Left kidney (tissue), 8 donors: ENCODE data around the gene THOP1. TPM values are rescaled to one million over a fixed set of nuclear protein-coding genes. Genes with fewer than 3 reads are reported as not detected.

Experiments used
- DNase-seq: peaks from one replicate; pipeline ENCODE4 v3.0.0-alpha.2; 2013
- long read RNA-seq, 8 donors: transcript quantifications; one replicate each; lab custom pipeline, GENCODE V29; 2026
- polyA plus RNA-seq: library from polyadenylated mRNA; unstranded; fragments of 120-200 nt; gene quantifications from one replicate; pipeline ENCODE4 v1.2.1, GENCODE V29; 2013; ENCODE audit not compliant: insufficient read length

Gene THOP1
- 47.1 TPM for polyA plus RNA-seq
- long read RNA-seq, donor 1, full-length matches to known transcripts, result 6 of 6 reads
- long read RNA-seq, donor 1, partial matches to known transcripts, result 0 of 6 reads
- long read RNA-seq, donor 1, other reads (novel, unspliced or antisense), result 0 of 6 reads
- long read RNA-seq, donor 2, full-length matches to known transcripts, result 2 of 7 reads
- long read RNA-seq, donor 2, partial matches to known transcripts, result 5 of 7 reads
- long read RNA-seq, donor 2, other reads (novel, unspliced or antisense), result 0 of 7 reads
- long read RNA-seq, donor 3, full-length matches to known transcripts, result 2 of 2 reads
- long read RNA-seq, donor 3, partial matches to known transcripts, result 0 of 2 reads
- long read RNA-seq, donor 3, other reads (novel, unspliced or antisense), result 0 of 2 reads
- long read RNA-seq, donor 4, result 0 reads
- long read RNA-seq, donor 5, full-length matches to known transcripts, result 4 of 4 reads
- long read RNA-seq, donor 5, partial matches to known transcripts, result 0 of 4 reads
- long read RNA-seq, donor 5, other reads (novel, unspliced or antisense), result 0 of 4 reads
- long read RNA-seq, donor 6, full-length matches to known transcripts, result 12 of 29 reads
- long read RNA-seq, donor 6, partial matches to known transcripts, result 17 of 29 reads
- long read RNA-seq, donor 6, other reads (novel, unspliced or antisense), result 0 of 29 reads
- long read RNA-seq, donor 7, full-length matches to known transcripts, result 10 of 16 reads
- long read RNA-seq, donor 7, partial matches to known transcripts, result 6 of 16 reads
- long read RNA-seq, donor 7, other reads (novel, unspliced or antisense), result 0 of 16 reads
- long read RNA-seq, donor 8, result 0 reads

- DNase-seq, result peak; percentile 99
Observed at GRCh38 chr19:2785244-2785997, at the start of gene THOP1. Gene THOP1, plus strand, starts transcription at chr19:2785503. Its CDS starts 160 bp downstream, at chr19:2785663.

DNA sequence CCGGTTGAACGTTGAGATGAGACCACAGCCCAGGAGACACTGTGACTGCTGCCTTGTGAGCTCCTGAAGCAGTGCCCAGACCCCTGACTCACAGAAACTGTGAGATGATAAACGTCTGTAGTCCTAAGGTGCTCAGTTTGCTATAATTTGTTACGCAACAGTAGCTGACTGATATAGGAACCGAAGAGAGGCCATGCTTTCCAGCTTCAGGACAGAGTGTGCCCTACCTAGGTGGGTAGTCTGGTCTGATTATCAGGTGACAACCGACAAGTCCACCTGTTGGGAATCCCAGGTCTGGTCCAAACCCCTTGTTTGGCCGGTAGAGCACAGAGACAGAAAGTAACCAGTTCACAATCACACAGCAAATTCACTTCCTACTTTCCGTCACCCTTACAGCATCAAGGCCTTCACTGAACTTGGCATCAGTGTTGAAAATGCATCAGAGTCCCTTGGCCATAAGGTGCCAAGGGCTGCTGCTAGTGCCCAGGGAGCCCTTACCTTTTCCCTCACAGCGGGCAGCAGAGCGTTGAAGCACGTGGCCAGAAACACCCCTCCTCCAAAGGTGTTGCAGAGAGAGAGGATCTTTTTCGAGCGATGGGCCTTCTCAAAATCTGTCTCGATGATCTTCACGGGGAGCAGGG lies 48.6 kb upstream of the THOP1 start:
- no peak for DNase-seq

DNA sequence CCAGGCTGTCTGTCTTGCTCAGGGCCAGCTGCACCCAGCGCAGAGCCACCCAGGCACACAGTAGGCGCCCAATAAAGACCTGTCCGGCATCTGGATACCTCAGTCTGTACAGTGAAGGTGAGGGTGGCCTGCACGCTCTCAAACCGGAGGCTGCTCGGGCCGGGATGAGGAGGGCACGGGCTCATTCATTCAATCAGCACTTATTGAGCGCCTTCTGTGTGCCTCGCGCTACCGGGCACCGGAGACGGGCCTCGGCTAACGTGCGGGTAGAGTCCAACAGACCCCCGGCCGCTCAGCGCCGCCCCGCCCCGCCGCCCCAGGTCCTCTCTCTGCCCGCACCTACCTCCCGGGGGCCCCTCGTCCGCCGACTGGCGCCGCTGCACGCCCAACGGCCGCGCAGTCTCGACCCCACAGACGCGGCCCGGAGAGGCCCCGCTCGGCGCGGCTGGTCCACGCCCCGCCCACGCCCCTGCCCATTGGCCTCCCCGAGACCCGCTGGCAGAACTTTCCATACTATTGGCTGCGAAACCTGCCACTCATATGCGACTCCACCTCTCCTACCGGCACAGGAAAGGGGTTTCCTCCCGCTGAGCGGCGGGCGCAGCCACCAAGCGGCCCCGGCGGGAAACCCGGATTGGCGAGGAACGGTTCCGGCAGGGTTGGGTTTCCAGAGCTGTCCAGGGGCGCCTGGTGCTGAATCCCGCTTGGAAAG lies 45.5 kb upstream of the THOP1 start, which contains the start of gene SLC39A3:
SLC39A3 (minus strand) TSS at position 416 of the 712 bp plus-strand sequence. CDS start 2,760 bp downstream, outside the sequence.
- peak; percentile 100 for DNase-seq

- DNase-seq, result no peak
Observed at GRCh38 chr19:2740314-2740656, 45.0 kb upstream of the THOP1 start.

DNA sequence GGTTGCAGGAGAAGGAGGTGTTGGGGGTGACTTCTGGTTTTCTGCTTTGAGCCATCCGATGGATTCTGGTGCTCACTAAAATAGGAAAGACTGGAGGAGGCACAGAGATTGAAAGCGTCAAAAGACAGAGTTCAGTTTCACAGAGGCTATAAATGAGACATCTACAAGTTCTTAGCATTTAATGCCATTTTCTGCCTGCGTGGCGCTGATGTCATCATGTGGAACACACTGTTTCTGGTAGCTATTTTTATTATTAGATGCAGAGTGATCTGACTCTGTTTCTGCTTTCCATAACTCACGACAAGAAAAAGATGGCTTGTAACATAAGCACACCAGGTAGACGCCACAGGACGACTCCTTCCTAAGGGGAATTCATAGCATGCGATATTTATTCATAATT lies 42.2 kb upstream of the THOP1 start:
- DNase-seq, result no peak

DNA sequence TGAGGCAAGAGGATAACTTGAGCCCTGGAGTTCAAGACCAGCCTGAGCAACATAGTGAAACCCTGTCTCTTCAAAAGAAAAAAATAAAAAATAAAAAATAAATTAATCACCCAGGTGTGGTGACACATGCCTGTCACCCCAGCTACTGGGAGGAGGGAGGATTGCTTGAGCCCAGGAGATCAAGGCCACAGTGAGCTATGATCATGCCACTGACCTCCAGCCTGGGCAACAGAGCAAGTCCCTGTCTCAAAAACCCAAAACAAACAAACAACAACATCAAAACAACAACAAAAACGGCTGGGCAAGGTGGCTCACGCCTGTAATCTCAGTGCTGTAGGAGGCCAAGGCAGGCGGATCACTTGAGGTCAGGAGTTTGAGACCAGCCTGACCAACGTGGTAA lies 41.2 kb upstream of the THOP1 start:
- no peak for DNase-seq

GRCh38 chr19:2747349-2747748 lies 38.0 kb upstream of the THOP1 start:
- no peak for DNase-seq

GRCh38 chr19:2750808-2751437 lies 34.4 kb upstream of the THOP1 start:
- no peak for DNase-seq

DNA sequence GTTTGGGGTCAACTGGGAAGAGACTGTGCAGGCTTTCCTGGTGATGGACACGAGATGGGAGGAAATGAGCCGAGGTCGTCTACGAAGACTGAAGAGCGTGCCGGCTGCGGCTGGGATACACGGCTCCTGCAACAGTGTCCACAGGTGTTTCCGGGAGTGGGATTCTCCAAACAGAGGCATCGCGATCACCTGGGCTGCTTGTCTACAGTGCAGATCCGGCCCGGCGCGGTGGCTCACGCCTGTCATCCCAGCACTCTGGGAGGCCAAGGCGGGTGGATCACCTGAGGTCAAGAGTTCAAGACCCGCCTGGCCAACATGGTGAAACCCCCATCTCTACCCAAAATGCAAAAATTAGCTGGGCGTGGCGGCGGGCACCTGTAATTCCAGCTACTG lies 33.9 kb upstream of the THOP1 start:
- no peak for DNase-seq

- no peak for DNase-seq
Observed at GRCh38 chr19:2754659-2755447, 30.4 kb upstream of the THOP1 start.

GRCh38 chr19:2755448-2755705 lies 29.9 kb upstream of the THOP1 start:
- no peak for DNase-seq

- DNase-seq, result no peak
Observed at GRCh38 chr19:2755811-2756210, 29.5 kb upstream of the THOP1 start.

- DNase-seq, result no peak
Observed at GRCh38 chr19:2756477-2756876, 28.8 kb upstream of the THOP1 start.

GRCh38 chr19:2756921-2757881 lies 28.1 kb upstream of the THOP1 start:
- no peak for DNase-seq

- DNase-seq, result no peak
Observed at GRCh38 chr19:2758601-2759313, 26.5 kb upstream of the THOP1 start.

GRCh38 chr19:2759362-2759761 lies 25.9 kb upstream of the THOP1 start:
- DNase-seq, result no peak

DNA sequence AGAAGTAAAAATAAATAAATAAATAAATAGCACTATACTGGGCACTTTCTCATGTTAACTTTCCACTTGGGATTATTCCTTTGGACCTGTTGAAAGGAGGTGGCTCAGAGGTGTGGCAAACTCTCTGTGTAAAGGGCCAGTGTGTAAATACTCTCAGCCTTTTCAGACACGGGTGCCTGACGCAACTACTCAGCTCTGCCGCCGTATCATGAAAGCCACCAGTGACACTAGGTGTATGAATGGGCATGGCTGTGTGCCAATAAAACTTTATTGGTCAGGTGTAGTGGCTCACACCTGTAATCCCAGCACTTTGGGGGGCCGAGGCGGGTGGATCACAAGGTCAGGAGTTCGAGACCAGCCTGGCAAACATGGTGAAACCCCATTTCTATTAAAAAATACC lies 25.3 kb upstream of the THOP1 start:
- no peak for DNase-seq

DNA sequence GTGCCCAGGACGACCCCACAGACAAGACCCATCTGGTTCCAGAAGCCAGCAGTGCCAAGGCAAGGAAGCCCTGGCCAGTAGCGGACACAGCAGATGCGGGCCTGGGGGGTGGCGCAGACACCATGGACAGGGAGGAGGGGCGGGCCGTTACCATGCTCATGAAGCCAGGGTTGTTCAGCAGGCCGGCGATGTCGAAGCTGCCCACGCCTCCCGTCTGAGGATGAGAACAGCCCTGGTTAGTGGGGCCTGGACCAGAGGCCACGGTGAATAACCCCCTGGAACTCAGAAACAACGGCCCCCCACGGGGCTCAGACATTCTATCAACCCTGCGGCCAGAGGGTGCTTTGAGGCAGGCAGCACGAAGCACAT lies 24.0 kb upstream of the THOP1 start:
- DNase-seq, result no peak
